GM12878 (cell line): ENCODE results near the gene H1-8. TPM values are rescaled to one million over a fixed set of nuclear protein-coding genes. Genes with fewer than 3 reads are reported as not detected.

Experiments used
- ATAC-seq: fragments of 200-7000 bp; cut with Tn5 transposase; 3 replicates; pipeline ENCODE4 v1.9.1; 2020; ENCODE audit warnings: mild to moderate bottlenecking, moderate library complexity
- BruUV-seq: library from RNA; stranded (reverse); fragments of 400-500 nt; replicated peaks from 2 replicates; lab custom pipeline; 2021; lab: Mats Ljungman, UMichigan
- CTCF ChIA-PET: fragments of 300-600 bp; sonication (Branson Sonifier 250); formaldehyde crosslinking; extraction: SDS; loops from one replicate; lab custom pipeline; 2021; ENCODE audit warnings: inconsistent platforms; lab: Yijun Ruan, JAX
- POLR2A ChIA-PET: fragments of 350-600 bp; formaldehyde crosslinking; extraction: SDS; loops from one replicate; lab custom pipeline; 2021; ENCODE audit warnings: inconsistent platforms; lab: Charles Lee
- RAD21 ChIA-PET: fragments of 300-600 bp; sonication (Branson Sonifier 250); formaldehyde crosslinking; loops from one replicate; lab custom pipeline; 2023; ENCODE audit warnings: antibody characterized with exemption; ENCODE audit not compliant: unreplicated experiment; lab: Charles Lee
- SMC1A ChIA-PET: fragments of 300-600 bp; sonication (Branson Sonifier 250); formaldehyde crosslinking; loops from one replicate; lab custom pipeline; 2023; ENCODE audit not compliant: unreplicated experiment, uncharacterized antibody; lab: Charles Lee
- DNase-seq: peaks from one replicate; pipeline ENCODE4 v3.0.0-alpha.2; 2011; ENCODE audit warnings: low read depth, low spot score
- FAIRE-seq: peaks from 3 replicates; lab custom pipeline; 2011; peaks lifted over from hg19 to GRCh38; lab: Jason Lieb, UNC
- H2AFZ ChIP-seq: 2 replicates; pipeline ENCODE4 v1.6.0; 2011; ENCODE audit warnings: low read depth, low read length, control low read depth; ENCODE audit not compliant: control insufficient read depth
- H3K27ac ChIP-seq: 2 replicates; pipeline ENCODE4 v1.5.1; 2011; ENCODE audit warnings: control low read depth; ENCODE audit not compliant: control insufficient read depth, insufficient read depth
- H3K27me3 ChIP-seq, 2 experiments: replicated peaks in 1 of 2; 2 replicates each; pipeline versions ENCODE4 v1.6.0 to v1.6.1; 2011; ENCODE audit warnings: low read length in 1 of 2; ENCODE audit not compliant: control insufficient read depth in 2 of 2, insufficient read depth in 2 of 2
- H3K36me3 ChIP-seq, 2 experiments: 2 replicates each; pipeline ENCODE4 v1.5.1; 2011; ENCODE audit warnings: low read length in 1 of 2; ENCODE audit not compliant: control insufficient read depth in 2 of 2, insufficient read depth in 2 of 2
- H3K4me1 ChIP-seq: 2 replicates; pipeline ENCODE4 v1.6.1; 2011; ENCODE audit warnings: mild to moderate bottlenecking, low read length, moderate library complexity, mixed read lengths; ENCODE audit not compliant: control insufficient read depth, insufficient read depth
- H3K4me2 ChIP-seq: 2 replicates; pipeline ENCODE4 v1.6.0; 2011; ENCODE audit warnings: control low read depth; ENCODE audit not compliant: control insufficient read depth, insufficient read depth
- H3K4me3 ChIP-seq: fragments of 200-600 bp; sonication (generic); 2 replicates; pipeline ENCODE4 v1.5.1; 2016
- H3K79me2 ChIP-seq: 2 replicates; pipeline ENCODE4 v1.6.0; 2011; ENCODE audit warnings: low read length; ENCODE audit not compliant: control insufficient read depth, insufficient read depth
- H3K9ac ChIP-seq: 2 replicates; pipeline ENCODE4 v1.8.0; 2011; ENCODE audit warnings: low read length, control low read depth, mixed read lengths; ENCODE audit not compliant: control insufficient read depth, insufficient read depth
- H3K9me3 ChIP-seq: replicated peaks from 3 replicates; pipeline ENCODE4 v1.5.1; 2011; ENCODE audit warnings: mild to moderate bottlenecking, low read length; ENCODE audit not compliant: control insufficient read depth, insufficient read depth
- H4K20me1 ChIP-seq: 2 replicates; pipeline ENCODE4 v1.6.0; 2011; ENCODE audit not compliant: control insufficient read depth, insufficient read depth
- BCL3 ChIP-seq: IDR thresholded peaks from 2 replicates; pipeline ENCODE4 v1.6.1; 2011; ENCODE audit warnings: borderline replicate concordance, low read depth, mild to moderate bottlenecking, moderate library complexity, low read length; ENCODE audit not compliant: insufficient read depth, poor library complexity, severe bottlenecking
- CBX3 ChIP-seq: fragments of 200-600 bp; sonication (generic); IDR thresholded peaks from 2 replicates; pipeline ENCODE4 v1.6.1; 2016; ENCODE audit warnings: low read depth, borderline replicate concordance
- CEBPZ ChIP-seq: fragments of 150-350 bp; IDR thresholded peaks from 2 replicates; pipeline ENCODE4 v1.6.1; 2016; ENCODE audit warnings: low read depth, low read length
- GATAD2B ChIP-seq: fragments of 450-650 bp; conservative IDR thresholded peaks from 2 replicates; pipeline ENCODE4 v1.6.1; 2017; ENCODE audit warnings: low read depth, mild to moderate bottlenecking, moderate library complexity
- IRF5 ChIP-seq: fragments of 450-650 bp; IDR thresholded peaks from 2 replicates; pipeline ENCODE4 v1.6.1; 2017; ENCODE audit warnings: borderline replicate concordance
- MYB ChIP-seq: fragments of 150-350 bp; IDR thresholded peaks from 2 replicates; pipeline ENCODE4 v1.6.1; 2014; ENCODE audit warnings: mild to moderate bottlenecking, low read depth, low read length, borderline replicate concordance
- NFIC ChIP-seq: IDR thresholded peaks from 2 replicates; pipeline ENCODE4 v1.6.1; 2012; ENCODE audit warnings: low read depth, mild to moderate bottlenecking, inconsistent platforms, low read length, moderate library complexity
- NFYA ChIP-seq: IDR thresholded peaks from 2 replicates; pipeline ENCODE4 v1.6.1; 2011; ENCODE audit warnings: low read depth, mild to moderate bottlenecking, low read length, improper control_type of control experiment, borderline replicate concordance
- RFX5 ChIP-seq: IDR thresholded peaks from 2 replicates; pipeline ENCODE4 v1.6.1; 2011; ENCODE audit warnings: low read depth, low read length, improper control_type of control experiment
- TAF1 ChIP-seq: IDR thresholded peaks from 2 replicates; pipeline ENCODE4 v1.6.1; 2011; ENCODE audit warnings: mild to moderate bottlenecking, low read depth, low read length, borderline replicate concordance
- WRNIP1 ChIP-seq: IDR thresholded peaks from 2 replicates; pipeline ENCODE4 v1.6.1; 2011; ENCODE audit warnings: low read depth, low read length, improper control_type of control experiment, borderline replicate concordance
- WGBS: methylation state at CpG from one replicate; pipeline ENCODE4 v1.1.6; 2016; ENCODE audit warnings: low lambda C conversion rate; ENCODE audit not compliant: insufficient replicate concordance, insufficient coverage; ENCODE audit errors: missing lambda C conversion rate; 5-methylcytosine and 5-hydroxymethylcytosine counted together
- in situ Hi-C: fragments of 300-500 bp; cut with MboI; formaldehyde crosslinking; loops from 9 replicates; pipeline ENCODE4 v1.14.3; 2018; ENCODE audit warnings: mixed read lengths
- intact Hi-C: fragments of 100-400 bp; cut with micrococcal nuclease; formaldehyde crosslinking; loops from one replicate; pipeline ENCODE4 v1.14.2; 2022; ENCODE audit not compliant: unreplicated experiment
- polyA plus RNA-seq, 11 experiments: library from polyadenylated mRNA; depleted of rRNA in 4 of 11; unstranded in 6 of 11; stranded (reverse) in 5 of 11; fragments of >200 nt; fragmentation: Nextera tagmentation in 4 of 11; fragmentation: Illumina TruSeq in 1 of 11; extraction: Ambion mirVana in 4 of 11; extraction: Trizol in 1 of 11; gene quantifications; 1 replicate in 1 of 11; 2 replicates in 10 of 11; pipeline versions ENCODE4 v1.2.1 to v1.2.3, GENCODE V29; 2011 to 2016; ENCODE audit warnings: inconsistent platforms in 2 of 11, missing spikeins in 2 of 11, low read depth in 1 of 11
- total RNA-seq, 4 experiments: library from RNA; depleted of rRNA in 3 of 4; stranded (reverse); fragments of >200 nt in 3 of 4; fragmentation: Illumina TruSeq in 1 of 4; extraction: Trizol in 1 of 4; gene quantifications; 2 replicates each; pipeline versions ENCODE4 v1.2.1 to v1.2.3, GENCODE V29; 2013 to 2021

The H1-8 gene
- total and polyA plus RNA-seq, 10 of the 15 experiments (the other 5 are each of a cell fraction or from before 2014, with no cell fraction given) = not detected

GRCh38 chr3:129575997-129576384, 33.0 kb downstream of the H1-8 start:
- H3K4me2 ChIP-seq = no peak overlapping the region
- no peak overlapping the region for H3K9ac ChIP-seq
- H3K9me3 ChIP-seq = no peaks in the 10 kb centered on the region
- no TSS peak for BruUV-seq
- ChIA-PET RAD21 (interaction anchor here (1.1 to 1.2 kb wide), 2 partner anchors 41 to 86 kb away, joined by 3 to 4 read pairs; no protein-coding TSS in a partner anchor), SMC1A (no interaction called here), POLR2A (no interaction called here), CTCF (interaction anchor here (2.0 kb wide), 1 partner anchor 86 kb away, joined by 8 read pairs; no protein-coding TSS in a partner anchor)
- intact Hi-C loops (no loop called here), in situ Hi-C loops (no loop called here)
- ATAC-seq (no peak), DNase-seq (no peak), FAIRE-seq (no peak)
- H3K4me1 ChIP-seq = peaks cover 22% of the 10 kb centered on the region
- H3K27me3 ChIP-seq = no peaks in the 10 kb centered on the region
- H4K20me1 ChIP-seq = no peaks in the 10 kb centered on the region
- H3K27ac ChIP-seq = no peak overlapping the region
- 56% methylated on average over 10 of the region's 10 CpGs for WGBS
- no peaks in the 10 kb centered on the region for H3K79me2 ChIP-seq
- TF ChIP-seq CEBPZ (no peak), GATAD2B (no peak), RFX5 (no peak), TAF1 (no peak), BCL3 (no peak), WRNIP1 (no peak), NFIC (no peak), CBX3 (no peak), MYB (no peak), NFYA (no peak), IRF5 (no peak)
- H2AFZ ChIP-seq = no peak overlapping the region
- H3K4me3 ChIP-seq = no peak overlapping the region
- H3K36me3 ChIP-seq = no peaks in the 10 kb centered on the region
